GM19023 (cell line): Measurements from ENCODE around the gene RNF130.
"Not testable (repeated sequence)": the region's sequence is repeated elsewhere in the genome, so short reads cannot be mapped to it uniquely, and the experiment has no call there.

Source experiments
- ATAC-seq: cut with Tn5 transposase; IDR thresholded peaks from one replicate; pipeline ENCODE4 v1.9.1; 2021; ENCODE audit warnings: mild to moderate bottlenecking, moderate library complexity; ENCODE audit not compliant: unreplicated experiment

The RNF130 gene

GRCh38 chr5:180103487-180104167 is 32.1 kb upstream of the RNF130 start:
- ATAC-seq = no peak

- ATAC-seq = no peak
These were observed 31.1 kb upstream of the RNF130 start for GRCh38 chr5:180102636-180103035.

GRCh38 chr5:180101451-180102105 is 30.0 kb upstream of the RNF130 start:
- no peak for ATAC-seq

GRCh38 chr5:180100621-180101450 is 29.3 kb upstream of the RNF130 start:
- no peak for ATAC-seq

- ATAC-seq = no peak
These were observed 28.4 kb upstream of the RNF130 start for GRCh38 chr5:180099733-180100611.

GRCh38 chr5:180098991-180099732 is 27.6 kb upstream of the RNF130 start:
- no peak for ATAC-seq

GRCh38 chr5:180098526-180098925 is 27.0 kb upstream of the RNF130 start:
- no peak for ATAC-seq

- ATAC-seq = no peak
These were observed 26.4 kb upstream of the RNF130 start for GRCh38 chr5:180097926-180098325.

GRCh38 chr5:180097163-180097894 is 25.8 kb upstream of the RNF130 start:
- no peak for ATAC-seq

- ATAC-seq = no peak
These were observed 25.1 kb upstream of the RNF130 start for GRCh38 chr5:180096616-180097015.

GRCh38 chr5:180095545-180095944 is 24.0 kb upstream of the RNF130 start:
- ATAC-seq = no peak

GRCh38 chr5:180093651-180094382 is 22.3 kb upstream of the RNF130 start:
- no peak for ATAC-seq

- no peak for ATAC-seq
These were observed 21.7 kb upstream of the RNF130 start for GRCh38 chr5:180093241-180093640.

GRCh38 chr5:180090769-180091546 is 19.4 kb upstream of the RNF130 start:
- ATAC-seq = no peak

- ATAC-seq = no peak
These were observed 18.7 kb upstream of the RNF130 start for GRCh38 chr5:180090098-180090768.

GRCh38 chr5:180089628-180090027 is 18.1 kb upstream of the RNF130 start:
- ATAC-seq = not testable (repeated sequence)

GRCh38 chr5:180088561-180088960 is 17.0 kb upstream of the RNF130 start:
- no peak for ATAC-seq
